HUES48 (cell line): Measurements from ENCODE around the gene AP2A2.

Experiments
- H3K27ac ChIP-seq: one replicate; pipeline ENCODE4 v1.7.0; 2013; ENCODE audit warnings: low read depth, low read length, inconsistent platforms
- H3K27me3 ChIP-seq: 2 replicates; pipeline ENCODE4 v1.6.1; 2013; ENCODE audit warnings: mild to moderate bottlenecking, low read length; ENCODE audit not compliant: control insufficient read depth, insufficient read depth
- H3K36me3 ChIP-seq: 2 replicates; pipeline ENCODE4 v1.6.1; 2013; ENCODE audit warnings: low read length; ENCODE audit not compliant: control insufficient read depth, insufficient read depth
- H3K4me1 ChIP-seq: 2 replicates; pipeline ENCODE4 v1.6.1; 2013; ENCODE audit warnings: mild to moderate bottlenecking, low read length; ENCODE audit not compliant: control insufficient read depth, insufficient read depth
- H3K4me3 ChIP-seq: 2 replicates; pipeline ENCODE4 v1.5.1; 2013; ENCODE audit warnings: mild to moderate bottlenecking, low read depth, low read length
- H3K9ac ChIP-seq: 2 replicates; pipeline ENCODE4 v1.6.1; 2013; ENCODE audit warnings: mild to moderate bottlenecking, low read depth, low read length, moderate library complexity
- H3K9me3 ChIP-seq: 2 replicates; pipeline ENCODE4 v1.6.1; 2013; ENCODE audit warnings: low read length; ENCODE audit not compliant: control insufficient read depth, insufficient read depth

Gene AP2A2

DNA sequence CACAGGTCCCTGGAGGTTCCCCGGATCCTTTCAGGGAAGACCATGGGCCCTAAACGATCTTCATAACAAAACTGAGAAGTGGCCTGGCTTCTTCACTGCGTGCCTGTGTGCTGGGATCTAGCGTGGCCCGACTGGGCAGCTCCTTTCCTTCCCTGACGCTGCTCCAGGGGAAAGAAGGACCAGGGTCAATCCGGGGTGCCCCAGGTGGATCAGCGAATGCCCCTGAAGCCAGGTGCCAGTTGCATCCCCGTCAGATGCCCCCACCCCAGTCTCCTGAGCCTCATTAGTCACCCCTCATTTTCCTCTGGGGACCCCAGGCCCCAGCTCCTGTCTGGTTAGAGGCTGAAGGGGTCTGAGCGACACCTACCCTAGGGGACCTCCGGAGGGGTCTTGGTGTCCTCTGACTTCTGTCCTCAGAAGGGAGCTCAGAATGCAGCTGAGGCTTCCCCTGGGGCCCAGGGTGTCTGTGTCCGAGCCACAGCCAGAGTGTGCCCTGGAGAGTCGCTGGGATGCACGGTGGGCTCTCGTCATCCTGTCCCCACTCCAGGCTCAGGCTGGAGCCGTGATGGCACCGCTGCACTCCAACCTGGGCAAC, 129.5 kb downstream of the AP2A2 start:
- Histone ChIP-seq H3K4me3 (no peak overlapping the region), H3K9me3 (no peaks in the 10 kb centered on the region)

DNA sequence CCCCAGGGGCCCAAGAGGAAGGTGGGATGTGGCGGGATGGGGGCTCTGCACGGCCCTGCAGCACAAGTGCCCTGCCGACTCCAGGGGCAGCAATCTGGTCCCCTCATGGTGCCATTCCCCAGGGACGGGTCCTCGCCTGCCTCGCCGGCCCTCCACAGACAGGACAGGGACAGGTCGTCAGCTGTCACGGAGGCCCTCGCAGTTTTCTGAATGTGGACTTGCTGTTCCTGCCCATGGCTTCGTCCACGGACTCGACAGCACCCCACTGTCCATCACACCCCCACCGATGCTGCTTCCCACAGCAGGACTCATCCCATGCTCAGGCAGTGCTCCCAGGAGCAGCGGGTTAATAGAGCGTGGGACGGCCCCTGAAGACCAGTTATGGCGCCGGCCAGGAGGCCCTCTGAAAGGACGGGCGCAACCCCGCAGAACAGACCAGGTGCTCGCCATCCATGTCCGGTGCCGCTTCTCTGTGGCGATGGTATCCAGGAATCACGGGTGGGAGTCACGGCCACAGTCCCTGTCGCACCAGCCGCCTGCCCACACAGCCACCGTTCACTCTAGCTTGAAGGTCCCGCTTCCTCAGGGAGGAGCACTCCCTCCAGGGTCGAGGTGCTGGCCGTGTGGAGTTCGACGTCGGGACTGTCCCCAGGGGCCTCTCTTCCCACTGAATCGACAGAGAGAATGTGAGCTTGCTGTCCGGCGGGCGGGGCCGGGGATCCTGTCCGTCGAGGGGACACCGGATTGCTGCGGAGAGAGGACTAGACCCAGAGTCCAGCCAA, 130.5 kb downstream of the AP2A2 start:
- H3K27me3 ChIP-seq = no peaks in the 10 kb centered on the region
- no peak overlapping the region for H3K27ac ChIP-seq
- no peaks in the 10 kb centered on the region for H3K4me1 ChIP-seq
- no peaks in the 10 kb centered on the region for H3K36me3 ChIP-seq
- no peak overlapping the region for H3K4me3 ChIP-seq
- H3K9me3 ChIP-seq = no peaks in the 10 kb centered on the region
- no peak overlapping the region for H3K9ac ChIP-seq

More for the DNA sequence above, 129.5 kb downstream of the AP2A2 start:
- no peaks in the 10 kb centered on the region for H3K4me1 ChIP-seq
- no peak overlapping the region for H3K27ac ChIP-seq
- no peak overlapping the region for H3K9ac ChIP-seq
- H3K36me3 ChIP-seq = no peaks in the 10 kb centered on the region
- H3K27me3 ChIP-seq = no peaks in the 10 kb centered on the region

DNA sequence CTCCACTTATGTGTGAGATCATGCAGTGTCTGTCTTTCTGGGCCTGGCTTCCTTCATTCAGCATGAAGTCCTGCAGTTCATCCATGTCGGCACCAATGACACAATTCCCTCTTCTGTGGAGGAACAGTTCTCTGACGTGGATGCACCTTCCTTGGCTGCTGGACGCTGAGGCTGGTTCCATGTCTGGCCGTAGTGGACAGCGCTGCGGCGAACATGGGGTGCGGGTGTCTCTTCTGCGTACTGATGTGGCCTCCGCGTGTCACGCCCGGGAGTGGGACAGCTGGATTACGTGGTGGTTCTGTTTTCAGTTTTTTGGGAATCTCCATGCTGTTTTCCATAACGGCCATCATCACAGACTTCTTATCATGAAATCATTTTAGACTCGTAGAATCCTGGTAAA, 132.1 kb downstream of the AP2A2 start:
- Histone ChIP-seq H3K27me3 (no peaks in the 10 kb centered on the region), H3K4me3 (no peak overlapping the region), H3K27ac (no peak overlapping the region), H3K36me3 (no peaks in the 10 kb centered on the region), H3K4me1 (no peaks in the 10 kb centered on the region), H3K9me3 (no peaks in the 10 kb centered on the region), H3K9ac (no peak overlapping the region)

DNA sequence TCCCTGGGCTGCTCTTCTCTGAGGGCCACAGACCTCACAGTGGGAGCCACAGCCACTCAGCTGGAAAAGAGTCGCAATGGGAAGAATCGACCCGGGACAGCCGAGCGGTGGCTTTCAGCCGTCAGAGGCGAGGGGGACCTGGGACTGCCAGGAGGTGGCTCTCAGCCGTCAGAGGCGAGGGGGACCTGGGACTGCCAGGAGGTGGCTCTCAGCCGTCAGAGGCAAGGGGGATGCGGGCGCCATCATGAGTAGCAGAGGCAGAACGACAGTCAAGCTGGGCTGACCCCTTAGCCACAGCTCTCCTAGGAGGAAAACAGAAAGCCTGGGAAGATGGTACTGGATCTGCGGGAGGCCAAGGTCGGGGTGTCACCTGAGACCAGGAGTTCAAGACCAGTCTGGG, 134.1 kb downstream of the AP2A2 start:
- H3K27me3 ChIP-seq = no peaks in the 10 kb centered on the region
- H3K36me3 ChIP-seq = no peaks in the 10 kb centered on the region
- H3K9ac ChIP-seq = no peak overlapping the region
- H3K4me3 ChIP-seq = no peak overlapping the region
- no peaks in the 10 kb centered on the region for H3K9me3 ChIP-seq
- H3K27ac ChIP-seq = no peak overlapping the region
- no peaks in the 10 kb centered on the region for H3K4me1 ChIP-seq

DNA sequence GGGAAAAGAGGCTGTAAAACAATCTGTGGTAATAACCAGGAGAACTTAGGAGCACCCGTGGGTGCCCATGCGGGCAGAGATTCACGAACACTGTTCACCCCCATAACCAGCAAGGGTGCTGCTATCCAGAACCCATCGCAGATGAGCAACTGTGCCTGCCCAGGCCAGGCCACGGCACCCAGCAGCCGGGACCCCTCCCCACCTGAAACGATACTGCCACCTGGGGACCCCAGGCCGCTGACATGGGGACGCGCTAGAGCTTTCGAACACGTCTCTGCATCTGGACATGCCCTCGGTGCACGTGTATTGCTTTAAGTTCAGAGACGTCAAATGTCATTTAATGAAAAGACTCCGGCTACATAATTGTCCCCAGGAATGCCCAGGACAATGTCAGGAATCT, 134.7 kb downstream of the AP2A2 start:
- H3K9ac ChIP-seq = no peak overlapping the region
- H3K36me3 ChIP-seq = no peaks in the 10 kb centered on the region
- no peaks in the 10 kb centered on the region for H3K27me3 ChIP-seq
- no peak overlapping the region for H3K27ac ChIP-seq
- H3K9me3 ChIP-seq = no peaks in the 10 kb centered on the region
- H3K4me3 ChIP-seq = no peak overlapping the region
- no peaks in the 10 kb centered on the region for H3K4me1 ChIP-seq

DNA sequence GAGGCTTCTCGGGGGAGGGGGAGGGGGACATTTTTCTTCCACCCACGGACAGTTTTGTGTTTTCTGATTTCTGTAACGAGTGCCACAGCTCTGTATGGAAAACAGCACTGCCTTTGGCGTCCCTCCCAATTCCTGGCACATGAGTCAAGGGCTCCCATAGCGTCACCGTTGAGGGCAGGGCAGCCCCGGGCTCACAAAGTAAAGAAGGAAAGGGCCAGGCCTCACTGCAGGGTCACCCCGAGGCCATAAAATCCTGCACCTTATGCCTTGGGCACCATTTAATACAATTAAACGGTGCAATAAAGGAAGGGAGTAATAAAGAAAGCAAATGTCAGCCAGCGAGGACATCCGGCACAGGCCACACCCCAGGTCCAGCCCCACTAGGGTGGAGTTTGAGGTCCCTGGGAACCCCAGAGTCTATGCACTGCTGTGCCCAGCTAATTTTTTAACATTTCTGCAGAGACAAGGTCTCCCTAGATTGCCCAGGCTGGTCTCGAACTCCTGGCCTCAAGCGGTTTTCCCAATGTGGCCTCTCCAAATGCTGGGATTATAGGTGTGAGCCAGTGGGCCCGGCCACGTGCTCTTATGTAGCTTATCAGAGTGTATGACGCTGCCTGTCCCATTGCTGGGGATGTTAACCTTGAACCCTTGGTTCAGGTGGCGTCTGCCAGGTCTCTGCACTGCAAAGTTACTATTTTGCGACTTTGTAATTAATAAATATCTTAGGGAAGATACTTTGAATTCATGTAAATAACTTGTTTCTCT, 135.4 kb downstream of the AP2A2 start:
- no peaks in the 10 kb centered on the region for H3K36me3 ChIP-seq
- H3K9ac ChIP-seq = no peak overlapping the region
- no peaks in the 10 kb centered on the region for H3K27me3 ChIP-seq
- no peaks in the 10 kb centered on the region for H3K9me3 ChIP-seq
- no peak overlapping the region for H3K4me3 ChIP-seq
- no peaks in the 10 kb centered on the region for H3K4me1 ChIP-seq
- H3K27ac ChIP-seq = no peak overlapping the region
